T-helper 17 cell (primary cell): ENCODE results near the gene KLF9. TPM values are rescaled to one million over a fixed set of nuclear protein-coding genes. Genes with fewer than 3 reads are reported as not detected.
A peak's percentile ranks its signal among the peaks of the same experiment; 100 is the strongest.

ENCODE experiments used
- ATAC-seq: fragments of 150-1000 bp; cut with Tn5 transposase; 2 replicates; pipeline ENCODE4 v1.10.0; 2021; ENCODE audit warnings: mild to moderate bottlenecking, moderate library complexity
- DNase-seq, 3 donors: peaks; one replicate each; pipeline versions ENCODE4 v3.0.0 to v3.0.0-alpha.2; 2020 to 2021
- H3K9me3 ChIP-seq: one replicate; pipeline ENCODE4 v1.7.0; 2013; ENCODE audit warnings: low read length, mild to moderate bottlenecking; ENCODE audit not compliant: control insufficient read depth, poor library complexity, severe bottlenecking
- H3K27ac Mint-ChIP-seq: one replicate; pipeline ENCODE4 v1.8.0; 2022; ENCODE audit warnings: mild to moderate bottlenecking, moderate library complexity, mixed read lengths
- H3K27me3 Mint-ChIP-seq: one replicate; pipeline ENCODE4 v1.8.0; 2022; ENCODE audit warnings: mixed read lengths
- H3K36me3 Mint-ChIP-seq: one replicate; pipeline ENCODE4 v1.8.0; 2022; ENCODE audit warnings: low read depth, mixed read lengths
- H3K4me1 Mint-ChIP-seq: one replicate; pipeline ENCODE4 v1.8.0; 2022; ENCODE audit warnings: mild to moderate bottlenecking, mixed read lengths
- H3K4me3 Mint-ChIP-seq: one replicate; pipeline ENCODE4 v1.8.0; 2022; ENCODE audit warnings: mild to moderate bottlenecking, moderate library complexity, mixed read lengths
- total RNA-seq, 4 donors: library from RNA in 2 of 4; stranded (reverse) in 2 of 4; gene quantifications; one replicate each; pipeline ENCODE4 v1.2.3 and lab custom pipeline; 2022 to 2026

The KLF9 gene
- total RNA-seq, 2 donors from 2014 or later = 78.0 to 82.7 TPM

GRCh38 chr9:70439991-70440706, 25.7 kb upstream of the KLF9 start:
- Mint-ChIP-seq H3K36me3 (no peaks in the 10 kb centered on the region), H3K4me3 (no peak overlapping the region), H3K27ac (peak overlapping the region; percentile 51), H3K27me3 (peaks cover 15% of the 10 kb centered on the region), H3K4me1 (peaks cover 8% of the 10 kb centered on the region)
- DNase-seq = no peak
- H3K9me3 ChIP-seq = no peaks in the 10 kb centered on the region
- no peak for ATAC-seq

DNA sequence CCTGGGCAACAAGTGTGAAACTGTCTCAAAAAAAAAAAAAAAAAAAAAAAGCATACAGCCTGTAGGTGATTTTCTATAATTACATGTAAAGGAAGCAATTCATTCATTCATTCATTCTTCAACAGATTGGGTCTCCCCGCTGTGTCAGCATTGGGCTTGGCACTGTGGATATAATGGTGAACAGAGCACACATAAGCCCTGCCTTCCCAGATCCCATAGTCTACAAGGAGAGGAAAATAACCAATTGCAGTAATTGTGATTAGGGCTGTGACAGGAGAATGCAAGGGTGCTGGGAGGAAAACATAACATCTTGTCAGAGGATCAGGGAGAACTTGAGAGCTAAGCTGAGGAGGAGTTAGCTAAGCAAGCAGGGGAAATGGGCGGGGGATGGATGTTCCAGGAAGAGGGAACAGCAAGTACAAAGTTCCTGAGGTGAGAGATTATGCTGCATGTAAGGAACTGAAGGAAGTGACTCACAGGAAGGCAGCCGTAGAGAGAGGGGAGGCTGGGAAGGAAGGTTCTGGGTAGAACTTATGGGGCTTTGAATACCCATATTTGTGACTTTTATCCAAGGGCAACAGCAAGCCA, 24.0 kb upstream of the KLF9 start:
- H3K4me1 Mint-ChIP-seq = peaks cover 11% of the 10 kb centered on the region
- ATAC-seq (no peak), DNase-seq (no peak)
- no peaks in the 10 kb centered on the region for H3K9me3 ChIP-seq
- H3K27ac Mint-ChIP-seq = no peak overlapping the region
- no peaks in the 10 kb centered on the region for H3K36me3 Mint-ChIP-seq
- no peak overlapping the region for H3K4me3 Mint-ChIP-seq
- H3K27me3 Mint-ChIP-seq = peaks cover 15% of the 10 kb centered on the region

DNA sequence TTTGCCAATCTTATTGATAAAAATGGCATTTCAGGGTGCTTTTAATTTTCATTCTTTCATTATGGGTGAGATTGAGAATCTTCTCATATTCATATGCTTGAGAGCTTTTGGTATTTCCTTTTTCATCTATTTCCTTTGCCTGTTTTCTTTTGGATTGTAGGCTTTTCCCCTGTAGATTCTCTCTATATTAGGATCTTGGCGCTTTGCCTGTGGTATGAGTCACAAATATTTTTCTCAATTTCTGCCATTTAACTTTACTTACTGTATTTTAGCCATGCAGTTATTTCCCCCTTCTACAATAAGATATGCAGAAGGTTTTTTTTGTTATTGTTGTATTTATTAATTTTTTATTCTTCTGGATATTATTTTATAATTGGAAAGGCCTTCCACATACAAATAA, 21.5 kb upstream of the KLF9 start:
- H3K9me3 ChIP-seq = no peaks in the 10 kb centered on the region
- Mint-ChIP-seq H3K27me3 (peaks cover 15% of the 10 kb centered on the region), H3K36me3 (no peaks in the 10 kb centered on the region), H3K4me1 (peaks cover 12% of the 10 kb centered on the region), H3K4me3 (no peak overlapping the region), H3K27ac (no peak overlapping the region)
- DNase-seq (no peak), ATAC-seq (no peak)

DNA sequence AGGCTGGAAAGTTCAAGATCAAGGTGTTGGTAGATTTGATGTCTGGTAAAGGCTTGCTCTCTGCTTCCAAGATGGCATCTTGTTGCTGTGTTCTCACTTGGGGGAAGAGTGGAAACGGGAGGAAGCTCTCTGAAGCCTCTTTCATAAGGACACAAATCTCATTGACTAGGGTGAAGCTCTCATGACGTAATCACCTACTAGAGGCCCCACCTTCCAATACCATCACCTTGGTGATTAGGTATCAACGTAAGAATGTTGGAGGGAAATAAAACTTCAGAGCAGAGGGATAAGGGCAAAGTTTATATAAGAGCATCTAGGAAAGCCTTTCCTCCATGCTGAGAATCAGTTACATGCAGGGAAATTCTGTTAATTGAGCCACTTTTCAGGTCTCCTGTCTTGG, 15.4 kb upstream of the KLF9 start:
- peaks cover 10% of the 10 kb centered on the region for H3K4me1 Mint-ChIP-seq
- no peaks in the 10 kb centered on the region for H3K36me3 Mint-ChIP-seq
- ATAC-seq = no peak
- H3K27ac Mint-ChIP-seq = no peak overlapping the region
- no peaks in the 10 kb centered on the region for H3K9me3 ChIP-seq
- H3K4me3 Mint-ChIP-seq = no peak overlapping the region
- H3K27me3 Mint-ChIP-seq = no peaks in the 10 kb centered on the region
- DNase-seq = no peak

DNA sequence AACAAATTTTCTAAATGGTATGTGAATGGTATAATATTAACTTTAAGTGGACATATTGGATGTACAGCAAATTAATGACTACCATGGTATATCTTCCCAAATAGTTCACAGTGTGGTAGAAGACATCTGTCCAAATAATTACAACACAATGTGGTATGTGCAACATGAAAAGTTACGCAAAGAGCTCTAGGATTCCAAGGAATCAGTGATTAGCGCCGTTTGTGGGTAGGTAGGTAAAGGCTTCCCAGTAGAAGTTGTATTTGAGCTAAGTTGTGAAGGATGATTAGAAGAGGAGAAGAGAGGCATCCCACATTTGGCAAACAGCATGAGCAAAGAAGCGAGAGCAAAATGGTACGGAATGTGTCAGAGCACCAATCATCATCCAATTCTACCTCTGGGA, 14.3 kb upstream of the KLF9 start:
- H3K27me3 Mint-ChIP-seq = no peaks in the 10 kb centered on the region
- H3K36me3 Mint-ChIP-seq = no peaks in the 10 kb centered on the region
- H3K4me3 Mint-ChIP-seq = no peak overlapping the region
- peaks cover 11% of the 10 kb centered on the region for H3K4me1 Mint-ChIP-seq
- no peak overlapping the region for H3K27ac Mint-ChIP-seq
- H3K9me3 ChIP-seq = no peaks in the 10 kb centered on the region
- ATAC-seq = no peak
- DNase-seq = no peak

- no peak overlapping the region for H3K27ac Mint-ChIP-seq
- DNase-seq = no peak
- H3K4me3 Mint-ChIP-seq = no peak overlapping the region
- H3K9me3 ChIP-seq = no peaks in the 10 kb centered on the region
- peaks cover 13% of the 10 kb centered on the region for H3K4me1 Mint-ChIP-seq
- no peaks in the 10 kb centered on the region for H3K27me3 Mint-ChIP-seq
- ATAC-seq = no peak
- no peaks in the 10 kb centered on the region for H3K36me3 Mint-ChIP-seq
Observed at GRCh38 chr9:70427161-70427945, 12.9 kb upstream of the KLF9 start.

- peak overlapping the region; percentile 49 for H3K27ac Mint-ChIP-seq
- DNase-seq (no peak), ATAC-seq (no peak)
- H3K9me3 ChIP-seq = no peaks in the 10 kb centered on the region
- H3K27me3 Mint-ChIP-seq = no peaks in the 10 kb centered on the region
- H3K4me1 Mint-ChIP-seq = peaks cover 33% of the 10 kb centered on the region
- no peak overlapping the region for H3K4me3 Mint-ChIP-seq
- H3K36me3 Mint-ChIP-seq = no peaks in the 10 kb centered on the region
Observed at GRCh38 chr9:70425192-70425591, 10.7 kb upstream of the KLF9 start.

- H3K27me3 Mint-ChIP-seq = no peaks in the 10 kb centered on the region
- H3K9me3 ChIP-seq = no peaks in the 10 kb centered on the region
- H3K27ac Mint-ChIP-seq = peak overlapping the region; percentile 95
- no peak for ATAC-seq
- no peaks in the 10 kb centered on the region for H3K36me3 Mint-ChIP-seq
- DNase-seq = no peak
- H3K4me1 Mint-ChIP-seq = peaks cover 42% of the 10 kb centered on the region
- H3K4me3 Mint-ChIP-seq = peak overlapping the region; percentile 68
Observed at GRCh38 chr9:70422371-70423043, 8.1 kb upstream of the KLF9 start.

DNA sequence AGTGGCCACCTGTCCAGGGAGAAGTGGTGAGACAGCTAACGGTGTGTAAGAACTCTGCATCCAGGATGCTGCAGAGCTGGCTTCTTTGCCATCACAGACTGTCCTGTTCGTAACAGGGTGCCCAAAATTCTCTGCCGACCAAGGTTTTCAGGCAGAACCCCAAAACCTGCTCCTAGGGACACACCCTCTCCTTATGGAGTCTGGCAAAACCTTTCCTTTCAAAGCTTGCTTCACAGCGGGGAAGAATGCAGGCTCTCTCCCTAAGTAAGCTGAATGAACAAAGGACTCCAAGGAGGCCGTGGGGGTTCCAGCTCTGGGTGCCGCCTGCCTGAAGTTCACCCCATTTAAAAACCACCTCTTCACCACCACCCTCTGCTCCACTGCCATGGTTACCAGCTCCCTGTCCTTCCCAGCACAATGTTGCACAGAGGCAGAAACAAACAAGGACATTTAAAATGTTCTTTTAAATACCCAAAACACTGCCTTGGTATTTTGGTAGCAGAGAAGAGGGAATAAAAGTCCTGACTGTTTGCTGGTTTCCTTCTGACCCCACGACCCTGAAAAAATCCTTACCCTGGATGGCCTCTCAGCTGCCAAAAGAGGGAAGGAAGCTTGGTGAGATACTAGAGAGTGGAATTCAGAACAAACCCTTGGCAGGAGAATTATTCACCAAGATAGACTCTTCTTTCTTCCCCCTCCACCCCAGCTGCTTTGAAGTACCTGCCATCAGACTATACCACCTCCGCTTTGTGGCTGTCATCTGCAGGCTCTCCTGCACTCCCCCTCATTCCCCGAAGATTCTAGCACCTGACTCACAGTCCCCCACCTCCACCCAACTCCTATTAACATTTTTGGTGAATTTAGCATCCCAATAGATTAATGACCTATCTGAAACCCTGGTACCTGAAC, 7.1 kb upstream of the KLF9 start:
- Mint-ChIP-seq H3K36me3 (no peaks in the 10 kb centered on the region), H3K4me1 (peaks cover 42% of the 10 kb centered on the region), H3K4me3 (peak overlapping the region; percentile 97), H3K27ac (peak overlapping the region; percentile 95), H3K27me3 (no peaks in the 10 kb centered on the region)
- ATAC-seq = no peak
- peak in 1 of 3 donors; percentile 40 for DNase-seq
- H3K9me3 ChIP-seq = no peaks in the 10 kb centered on the region

DNA sequence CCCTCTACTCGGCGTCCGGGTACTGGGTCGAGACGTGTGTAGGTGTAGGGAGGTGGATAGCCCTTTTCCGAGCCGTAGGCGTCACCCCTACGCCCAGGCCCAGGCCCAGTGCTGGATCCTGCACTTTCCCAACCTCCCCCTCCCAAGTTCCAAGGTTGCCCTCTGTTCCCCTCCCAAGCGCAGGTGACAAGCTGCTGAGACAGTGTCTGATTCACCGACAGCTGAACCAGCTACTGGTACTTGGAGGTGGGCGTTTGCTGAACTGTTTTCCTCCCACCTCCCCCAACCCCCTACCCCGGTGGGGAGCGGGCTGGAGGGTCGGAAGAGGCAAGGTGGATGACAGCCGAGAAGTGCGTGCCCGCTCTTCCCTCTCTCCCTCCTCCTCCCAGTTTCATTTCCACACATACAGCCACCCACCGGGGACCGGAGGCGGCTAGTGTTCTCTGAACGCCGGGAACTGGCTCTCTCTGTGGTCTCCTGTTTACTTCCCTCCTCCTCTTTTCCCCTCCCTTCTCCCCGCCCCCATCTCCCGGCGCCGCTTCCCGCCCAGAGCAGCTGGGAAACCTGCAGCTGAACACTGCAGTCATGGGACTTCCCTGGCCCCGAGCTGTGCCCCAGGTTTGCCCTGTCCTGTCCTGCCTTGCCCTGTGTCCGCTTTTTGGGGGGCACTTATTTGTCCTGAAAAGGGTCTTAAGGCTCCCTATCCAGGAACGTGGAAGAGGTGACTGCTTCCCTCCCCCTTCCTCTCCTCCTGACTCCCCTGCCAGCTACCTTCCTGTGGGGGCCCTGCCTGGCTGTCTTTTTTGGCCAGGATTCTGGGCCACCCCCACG, 6.2 kb upstream of the KLF9 start:
- peaks cover 41% of the 10 kb centered on the region for H3K4me1 Mint-ChIP-seq
- H3K27ac Mint-ChIP-seq = peak overlapping the region; percentile 95
- H3K4me3 Mint-ChIP-seq = peak overlapping the region; percentile 97
- DNase-seq (peak in 2 of 3 donors; percentile 38 to 46), ATAC-seq (no peak)
- H3K36me3 Mint-ChIP-seq = no peaks in the 10 kb centered on the region
- no peaks in the 10 kb centered on the region for H3K9me3 ChIP-seq
- H3K27me3 Mint-ChIP-seq = no peaks in the 10 kb centered on the region

DNA sequence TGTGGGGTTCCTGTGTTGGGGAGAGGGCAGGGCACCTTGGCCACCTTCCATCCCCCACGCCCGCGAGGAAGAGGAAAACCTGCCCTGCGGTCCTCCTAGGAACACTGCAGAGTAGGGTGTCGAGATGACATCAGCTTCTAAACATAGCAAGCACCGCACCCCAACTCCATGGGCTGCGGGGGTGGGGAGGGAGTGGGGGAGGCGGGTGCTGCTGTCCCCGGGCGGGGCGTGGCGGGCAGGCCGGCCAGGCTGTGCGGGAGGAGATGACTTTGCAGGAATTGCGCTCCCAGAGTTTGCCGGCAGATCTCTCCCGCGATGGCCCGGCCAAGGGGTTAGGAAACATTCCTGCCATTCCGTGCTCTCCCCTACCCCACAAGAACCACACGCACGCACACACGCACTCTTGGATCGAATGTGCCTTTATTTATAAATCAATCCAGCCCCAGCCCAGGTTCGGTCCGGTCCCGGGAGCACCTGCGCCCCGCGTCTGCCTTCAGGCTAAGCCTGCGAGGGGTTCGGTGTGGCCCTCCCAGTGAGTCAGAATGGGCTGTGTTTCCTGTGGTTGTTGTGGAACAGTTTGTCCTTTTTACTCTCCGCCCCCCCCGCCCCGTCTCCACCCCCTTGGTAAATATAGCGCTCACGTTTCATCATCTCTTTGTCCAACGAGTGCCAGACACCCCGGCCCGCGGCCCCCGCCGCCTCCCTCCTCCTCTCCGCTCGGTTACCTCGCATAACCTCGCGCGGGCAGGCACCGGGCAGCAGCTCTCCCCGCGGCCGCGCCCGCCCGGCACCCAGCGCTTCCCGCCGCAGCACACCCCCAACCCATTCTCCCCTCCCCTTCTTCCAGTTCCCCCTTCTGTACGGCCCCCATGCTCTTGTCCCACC, 5.3 kb upstream of the KLF9 start:
- Mint-ChIP-seq H3K27ac (peak overlapping the region; percentile 95), H3K4me3 (peak overlapping the region; percentile 97), H3K4me1 (peaks cover 36% of the 10 kb centered on the region), H3K27me3 (no peaks in the 10 kb centered on the region), H3K36me3 (no peaks in the 10 kb centered on the region)
- ATAC-seq (peak; percentile 66), DNase-seq (peak; percentile 62 to 84 (median 75))
- H3K9me3 ChIP-seq = no peaks in the 10 kb centered on the region
